GM18508 (cell line): ENCODE measurements around the gene CPED1.
"Not testable (repeated sequence)": the region's sequence is repeated elsewhere in the genome, so short reads cannot be mapped to it uniquely, and the experiment has no call there.

ENCODE experiments used
- ATAC-seq: cut with Tn5 transposase; IDR thresholded peaks from one replicate; pipeline ENCODE4 v1.9.1; 2021; ENCODE audit warnings: moderate number of reproducible peaks; ENCODE audit not compliant: insufficient read depth, unreplicated experiment

CPED1 gene

GRCh38 chr7:121163699-121164098, 175.2 kb downstream of the CPED1 start:
- no peak for ATAC-seq

GRCh38 chr7:121164247-121164646, 175.7 kb downstream of the CPED1 start:
- ATAC-seq = no peak

GRCh38 chr7:121166916-121167315, 178.4 kb downstream of the CPED1 start:
- no peak for ATAC-seq

GRCh38 chr7:121167971-121168370, 179.5 kb downstream of the CPED1 start:
- no peak for ATAC-seq

- no peak for ATAC-seq
These were observed 181.0 kb downstream of the CPED1 start for GRCh38 chr7:121169469-121169868.

- no peak for ATAC-seq
These were observed 184.0 kb downstream of the CPED1 start for GRCh38 chr7:121172484-121172883.

GRCh38 chr7:121175826-121176225, 187.3 kb downstream of the CPED1 start:
- no peak for ATAC-seq

- no peak for ATAC-seq
These were observed 189.9 kb downstream of the CPED1 start for GRCh38 chr7:121178452-121178851.

GRCh38 chr7:121178869-121179497, 190.5 kb downstream of the CPED1 start:
- ATAC-seq = peak; percentile 39

- ATAC-seq = peak; percentile 93
These were observed 192.0 kb downstream of the CPED1 start for GRCh38 chr7:121180436-121181063.

- no peak for ATAC-seq
These were observed 192.8 kb downstream of the CPED1 start for GRCh38 chr7:121181357-121181756.

- no peak for ATAC-seq
These were observed 193.8 kb downstream of the CPED1 start for GRCh38 chr7:121182281-121182680.

- no peak for ATAC-seq
These were observed 194.4 kb downstream of the CPED1 start for GRCh38 chr7:121182902-121183301.

GRCh38 chr7:121183883-121184282, 195.4 kb downstream of the CPED1 start:
- ATAC-seq = not testable (repeated sequence)

- no peak for ATAC-seq
These were observed 198.2 kb downstream of the CPED1 start for GRCh38 chr7:121186746-121187145.

GRCh38 chr7:121187222-121187621, 198.7 kb downstream of the CPED1 start:
- peak; percentile 65 for ATAC-seq

GRCh38 chr7:121187676-121188075, 199.2 kb downstream of the CPED1 start:
- no peak for ATAC-seq

- no peak for ATAC-seq
These were observed 204.3 kb downstream of the CPED1 start for GRCh38 chr7:121192834-121193233.

- no peak for ATAC-seq
These were observed 206.5 kb downstream of the CPED1 start for GRCh38 chr7:121195010-121195409.

- ATAC-seq = no peak
These were observed 207.4 kb downstream of the CPED1 start for GRCh38 chr7:121195874-121196273.

GRCh38 chr7:121196286-121196685, 207.8 kb downstream of the CPED1 start:
- no peak for ATAC-seq

- ATAC-seq = no peak
These were observed 208.9 kb downstream of the CPED1 start for GRCh38 chr7:121197455-121197854.
